OCI-LY3 (cell line): ENCODE results near the gene FBXO48.

Experiments
- EZH2phosphoT487 ChIP-seq: fragments of 200-600 bp; shearing (Covaris generic); IDR thresholded peaks from 2 replicates; pipeline ENCODE4 v1.6.1; 2018; ENCODE audit warnings: antibody characterized with exemption, mixed run types, low read depth
- TF ChIP-seq, protein P1 (sequence below): fragments of 200-600, 300-600 bp; sonication (generic); IDR thresholded peaks from 2 replicates; pipeline ENCODE4 v1.5.1; 2014; ENCODE audit warnings: antibody characterized with exemption, low read length, low read depth

DNA sequence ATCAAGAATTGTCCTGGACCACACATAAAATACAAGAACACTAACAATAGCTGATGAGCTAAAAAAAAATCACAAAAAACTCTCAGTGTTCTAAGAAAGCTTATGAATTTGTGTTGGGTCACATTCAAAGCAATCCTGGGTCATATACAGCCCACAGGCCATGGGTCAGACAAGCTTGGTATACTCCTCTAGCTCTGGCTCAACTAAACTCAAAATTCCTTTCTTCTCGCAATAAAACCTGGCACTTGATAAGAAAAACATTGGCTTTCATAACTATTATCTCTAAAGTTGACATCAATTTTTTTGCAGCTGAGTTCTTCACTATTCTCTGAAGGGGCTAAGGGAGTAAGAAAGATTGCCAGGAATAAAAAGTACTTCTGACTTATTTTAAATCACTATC, 38.3 kb downstream of the FBXO48 start:
- TF ChIP-seq, protein P1, sequence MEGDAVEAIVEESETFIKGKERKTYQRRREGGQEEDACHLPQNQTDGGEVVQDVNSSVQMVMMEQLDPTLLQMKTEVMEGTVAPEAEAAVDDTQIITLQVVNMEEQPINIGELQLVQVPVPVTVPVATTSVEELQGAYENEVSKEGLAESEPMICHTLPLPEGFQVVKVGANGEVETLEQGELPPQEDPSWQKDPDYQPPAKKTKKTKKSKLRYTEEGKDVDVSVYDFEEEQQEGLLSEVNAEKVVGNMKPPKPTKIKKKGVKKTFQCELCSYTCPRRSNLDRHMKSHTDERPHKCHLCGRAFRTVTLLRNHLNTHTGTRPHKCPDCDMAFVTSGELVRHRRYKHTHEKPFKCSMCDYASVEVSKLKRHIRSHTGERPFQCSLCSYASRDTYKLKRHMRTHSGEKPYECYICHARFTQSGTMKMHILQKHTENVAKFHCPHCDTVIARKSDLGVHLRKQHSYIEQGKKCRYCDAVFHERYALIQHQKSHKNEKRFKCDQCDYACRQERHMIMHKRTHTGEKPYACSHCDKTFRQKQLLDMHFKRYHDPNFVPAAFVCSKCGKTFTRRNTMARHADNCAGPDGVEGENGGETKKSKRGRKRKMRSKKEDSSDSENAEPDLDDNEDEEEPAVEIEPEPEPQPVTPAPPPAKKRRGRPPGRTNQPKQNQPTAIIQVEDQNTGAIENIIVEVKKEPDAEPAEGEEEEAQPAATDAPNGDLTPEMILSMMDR: no peak
- no peak for TF ChIP-seq EZH2phosphoT487
